Activated T-helper 2 cell treated with anti-CD3 and anti-CD28 coated beads, Interferon-gamma antibody, Interleukin-2, Interleukin-4, amounts not matched to agents 10 μg/mL and 5 μg/mL and 100 μg/mL, durations not matched to agents 14 hours and 24 hours and 36 hours (primary cell): ENCODE measurements around the gene LACTBL1. TPM values are rescaled to one million over a fixed set of nuclear protein-coding genes. Genes with fewer than 3 reads are reported as not detected.
"Not testable (repeated sequence)": the region's sequence is repeated elsewhere in the genome, so short reads cannot be mapped to it uniquely, and the experiment has no call there.

Source experiments
- DNase-seq: peaks from one replicate; pipeline ENCODE4 v3.0.0; 2021; ENCODE audit warnings: low spot score
- H3K27ac Mint-ChIP-seq: one replicate; pipeline ENCODE4 v1.8.0; 2021; ENCODE audit warnings: mixed read lengths
- H3K27me3 Mint-ChIP-seq: one replicate; pipeline ENCODE4 v1.8.0; 2021; ENCODE audit warnings: low read depth, mixed read lengths
- H3K36me3 Mint-ChIP-seq: one replicate; pipeline ENCODE4 v1.8.0; 2021; ENCODE audit warnings: low read depth, mixed read lengths
- H3K4me1 Mint-ChIP-seq: one replicate; pipeline ENCODE4 v1.8.0; 2021; ENCODE audit warnings: low read depth, mixed read lengths
- H3K4me3 Mint-ChIP-seq: one replicate; pipeline ENCODE4 v1.8.0; 2021; ENCODE audit warnings: low read depth, mild to moderate bottlenecking, moderate library complexity, mixed read lengths
- H3K9me3 Mint-ChIP-seq: one replicate; pipeline ENCODE4 v1.8.0; 2021; ENCODE audit warnings: mixed read lengths
- intact Hi-C: fragments of 100-400 bp; cut with micrococcal nuclease; formaldehyde crosslinking; loops from one replicate; pipeline ENCODE4 v1.15.1; 2023
- total RNA-seq: library from RNA; stranded (reverse); gene quantifications from 2 replicates; pipeline ENCODE4 v1.2.3, GENCODE V29; 2022

Gene LACTBL1
- total RNA-seq, 1 donor from 2014 or later, result not detected

DNA sequence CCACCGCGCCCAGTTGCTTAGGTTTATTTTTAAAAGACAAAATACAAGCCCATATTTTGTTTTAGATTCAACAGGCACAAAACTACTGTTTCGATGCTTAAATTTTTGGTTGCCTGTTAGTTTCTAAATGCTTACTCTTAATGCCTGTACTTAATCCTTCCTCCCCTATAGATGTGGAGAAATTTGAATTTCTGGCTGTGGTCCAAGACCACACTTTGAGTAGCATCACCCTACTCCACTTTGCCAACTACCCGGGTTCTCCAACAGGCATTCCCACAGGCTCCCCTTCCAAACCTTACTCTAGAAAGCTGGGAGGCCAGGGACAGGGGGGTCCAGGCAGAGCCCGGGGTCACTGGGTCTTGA, 20.0 kb downstream of the LACTBL1 start:
- no peaks in the 10 kb centered on the region for H3K9me3 Mint-ChIP-seq
- no peak for DNase-seq
- H3K27me3 Mint-ChIP-seq, result peaks cover 33% of the 10 kb centered on the region
- H3K4me1 Mint-ChIP-seq, result no peaks in the 10 kb centered on the region
- intact Hi-C loops, result no loop called here
- no peak overlapping the region for H3K4me3 Mint-ChIP-seq
- H3K36me3 Mint-ChIP-seq, result no peaks in the 10 kb centered on the region
- H3K27ac Mint-ChIP-seq, result no peak overlapping the region

DNA sequence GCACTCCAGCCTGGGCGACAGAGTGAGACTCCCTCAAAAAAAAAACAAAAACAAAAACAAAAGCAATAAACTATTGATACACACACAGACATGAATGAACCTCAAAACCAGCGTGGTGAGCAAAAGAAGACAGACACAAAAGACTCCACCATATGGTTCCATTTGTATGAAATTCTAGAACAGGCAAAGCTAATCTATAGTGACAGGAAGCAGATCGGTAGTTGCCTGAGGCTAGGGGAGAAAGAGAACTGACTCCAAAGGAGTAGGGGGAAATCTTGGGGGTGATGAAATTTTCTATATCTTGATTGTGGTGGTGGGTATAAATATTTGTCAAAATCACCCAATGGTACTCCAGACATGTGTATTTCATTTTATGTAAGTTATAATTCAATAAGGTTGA, 20.9 kb downstream of the LACTBL1 start:
- intact Hi-C loops, result no loop called here
- Mint-ChIP-seq H3K4me3 (no peak overlapping the region), H3K9me3 (no peaks in the 10 kb centered on the region), H3K27me3 (peaks cover 33% of the 10 kb centered on the region), H3K27ac (no peak overlapping the region), H3K4me1 (no peaks in the 10 kb centered on the region), H3K36me3 (no peaks in the 10 kb centered on the region)
- no peak for DNase-seq

DNA sequence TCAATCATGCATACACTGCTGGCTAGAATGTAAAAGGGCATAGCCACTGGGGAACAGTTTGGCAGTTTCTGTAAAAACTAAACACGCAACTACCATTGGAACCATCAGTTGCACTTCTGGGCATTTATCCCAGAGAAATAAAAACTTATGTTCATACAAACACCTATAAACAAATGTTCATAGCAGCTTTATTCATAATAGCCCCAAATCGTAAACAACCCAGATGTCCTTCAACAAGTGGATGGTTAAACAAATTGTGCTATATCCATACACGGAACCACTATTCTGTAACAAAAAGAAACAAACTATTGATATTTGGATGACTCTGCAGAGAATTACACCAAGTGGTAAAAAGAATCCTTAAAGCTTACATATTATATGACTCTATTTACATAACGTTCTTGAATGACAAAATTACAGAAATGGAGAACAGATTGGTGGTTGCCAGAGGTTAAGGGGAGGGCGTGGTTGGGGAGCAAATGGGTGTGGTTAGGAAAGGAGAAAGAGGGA, 22.8 kb downstream of the LACTBL1 start:
- no peak for DNase-seq
- peaks cover 28% of the 10 kb centered on the region for H3K27me3 Mint-ChIP-seq
- H3K4me3 Mint-ChIP-seq, result no peak overlapping the region

DNA sequence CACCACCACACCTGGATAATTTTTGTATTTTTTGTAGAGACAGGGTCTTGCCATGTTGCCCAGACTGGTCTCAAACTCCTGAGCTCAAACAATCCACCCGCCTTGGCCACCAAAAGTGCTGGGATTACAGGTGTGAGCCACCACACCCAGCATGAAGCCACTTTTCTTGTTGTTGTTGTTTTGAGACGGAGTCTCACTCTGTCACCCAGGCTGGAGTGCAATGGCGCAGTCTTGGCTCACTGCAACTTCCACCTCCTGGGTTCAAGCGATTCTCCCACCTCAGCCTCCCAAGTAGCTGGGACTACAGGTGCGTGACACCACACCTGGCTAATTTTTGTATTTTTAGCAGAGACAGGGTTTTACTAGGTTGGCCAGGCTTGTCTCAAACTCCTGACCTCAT, 27.5 kb downstream of the LACTBL1 start:
- H3K4me3 Mint-ChIP-seq, intact Hi-C loops, DNase-seq, H3K27me3 Mint-ChIP-seq, H3K36me3 Mint-ChIP-seq, H3K27ac Mint-ChIP-seq, H3K4me1 Mint-ChIP-seq: not testable (repeated sequence)
- H3K9me3 Mint-ChIP-seq, result peaks cover 12% of the 10 kb centered on the region

More for the DNA sequence above, 22.8 kb downstream of the LACTBL1 start:
- intact Hi-C loops, result no loop called here
- H3K4me1 Mint-ChIP-seq, result no peaks in the 10 kb centered on the region
- H3K27ac Mint-ChIP-seq, result no peak overlapping the region
- H3K9me3 Mint-ChIP-seq, result no peaks in the 10 kb centered on the region
- no peaks in the 10 kb centered on the region for H3K36me3 Mint-ChIP-seq

DNA sequence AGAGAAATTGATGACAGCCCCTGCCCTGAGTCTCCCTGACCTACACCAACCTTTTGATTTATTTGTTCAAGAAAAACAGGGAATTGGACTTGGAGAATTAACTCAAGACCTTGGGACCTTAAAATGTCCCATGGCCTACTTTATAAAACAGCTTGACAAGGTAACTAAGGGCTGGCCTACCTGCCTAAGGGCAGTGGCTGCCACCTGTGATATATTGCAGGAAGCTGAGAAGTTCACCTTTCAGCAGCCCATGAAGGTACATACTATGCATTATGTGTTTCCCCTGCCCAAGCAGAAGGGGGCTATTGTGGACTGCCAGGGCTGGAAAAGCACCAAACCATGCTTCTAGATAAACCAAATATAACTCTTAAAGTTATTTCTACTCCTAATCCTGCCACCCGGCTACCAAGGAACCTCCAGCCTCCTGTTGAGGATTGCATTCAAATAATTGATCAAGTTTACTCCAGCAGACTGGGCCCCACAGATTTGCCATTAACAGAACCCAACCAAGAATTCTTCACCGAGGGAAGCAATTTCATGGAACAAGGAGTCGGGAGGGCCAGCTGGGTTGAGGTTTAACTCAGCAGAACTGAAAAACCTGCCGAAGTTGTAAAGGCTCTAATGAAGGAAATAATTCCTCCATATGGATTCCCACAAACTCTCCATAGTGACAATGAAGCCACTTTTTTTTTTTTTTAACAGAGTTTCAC, 28.2 kb downstream of the LACTBL1 start:
- Mint-ChIP-seq H3K9me3 (peaks cover 12% of the 10 kb centered on the region), H3K4me3 (no peak overlapping the region), H3K27me3 (peaks cover 8% of the 10 kb centered on the region), H3K36me3 (no peaks in the 10 kb centered on the region), H3K4me1 (no peaks in the 10 kb centered on the region), H3K27ac (no peak overlapping the region)
- intact Hi-C loops, result no loop called here
- no peak for DNase-seq

GRCh38 chr1:22941257-22941656, 31.4 kb downstream of the LACTBL1 start:
- no peaks in the 10 kb centered on the region for H3K4me1 Mint-ChIP-seq
- peaks cover 12% of the 10 kb centered on the region for H3K9me3 Mint-ChIP-seq
- no peaks in the 10 kb centered on the region for H3K27me3 Mint-ChIP-seq
- no peak for DNase-seq
- intact Hi-C loops, result no loop called here
- H3K27ac Mint-ChIP-seq, result no peak overlapping the region
- H3K36me3 Mint-ChIP-seq, result no peaks in the 10 kb centered on the region
- H3K4me3 Mint-ChIP-seq, result no peak overlapping the region

DNA sequence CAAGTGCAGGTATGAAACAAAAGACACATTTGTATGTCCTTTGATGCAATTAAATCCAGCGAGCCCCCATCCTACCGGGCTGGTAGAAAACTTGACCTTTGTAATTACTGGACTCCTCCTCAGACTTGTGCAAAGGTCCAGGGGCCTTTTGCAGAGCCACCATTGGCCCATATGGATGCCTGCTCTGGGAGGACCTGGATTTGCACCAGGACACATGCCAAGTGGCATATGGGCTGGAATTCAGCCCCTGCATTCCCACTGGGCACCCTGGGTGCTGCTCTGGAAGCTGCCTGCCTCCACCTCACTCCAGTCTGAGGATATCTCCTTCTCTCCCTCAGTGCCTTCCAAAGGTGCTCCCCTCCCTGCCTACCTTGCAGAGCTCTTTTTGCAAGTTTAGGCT, 36.0 kb downstream of the LACTBL1 start:
- Mint-ChIP-seq H3K4me3 (no peak overlapping the region), H3K27ac (no peak overlapping the region), H3K4me1 (no peaks in the 10 kb centered on the region), H3K9me3 (peaks cover 12% of the 10 kb centered on the region), H3K27me3 (no peaks in the 10 kb centered on the region), H3K36me3 (no peaks in the 10 kb centered on the region)
- intact Hi-C loops, result no loop called here
- no peak for DNase-seq

GRCh38 chr1:22935433-22935832, 37.2 kb downstream of the LACTBL1 start:
- intact Hi-C loops, result no loop called here
- no peaks in the 10 kb centered on the region for H3K4me1 Mint-ChIP-seq
- peaks cover 3% of the 10 kb centered on the region for H3K9me3 Mint-ChIP-seq
- no peak overlapping the region for H3K27ac Mint-ChIP-seq
- no peak overlapping the region for H3K4me3 Mint-ChIP-seq
- DNase-seq, result no peak
- no peaks in the 10 kb centered on the region for H3K36me3 Mint-ChIP-seq
- no peaks in the 10 kb centered on the region for H3K27me3 Mint-ChIP-seq

DNA sequence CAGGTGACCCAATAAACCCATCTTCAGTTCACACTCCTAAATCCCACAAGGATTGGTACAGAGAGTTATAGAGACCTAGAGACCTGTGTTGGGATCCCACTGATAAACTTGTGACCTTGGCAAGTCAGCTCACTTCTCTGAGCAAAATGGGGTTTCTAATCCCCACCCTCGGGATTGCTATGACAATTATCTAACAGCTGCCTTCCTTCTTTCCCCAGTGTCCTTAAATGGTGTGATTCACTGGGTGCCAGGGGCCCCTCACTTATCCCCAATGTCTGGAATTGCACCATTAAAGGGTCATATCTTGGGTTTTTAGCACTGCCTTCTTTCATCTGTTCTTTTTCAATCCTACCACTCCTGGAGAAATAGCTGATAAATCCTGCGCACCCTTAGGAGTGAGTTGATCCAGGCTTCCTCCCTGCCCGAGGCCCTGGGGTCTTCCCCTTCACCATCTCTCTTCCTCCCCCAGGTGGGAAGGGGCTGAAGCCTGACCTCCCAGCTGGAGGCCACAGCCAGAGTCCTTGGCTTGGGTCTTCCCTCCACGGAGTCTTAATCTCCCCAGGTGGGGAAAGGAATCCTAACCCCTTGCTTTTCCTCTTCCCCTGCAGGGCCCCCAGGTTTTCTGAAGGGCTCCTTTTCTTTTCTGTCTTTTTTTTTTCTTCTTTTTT, 39.7 kb downstream of the LACTBL1 start:
- intact Hi-C loops, result no loop called here
- H3K9me3 Mint-ChIP-seq, result no peaks in the 10 kb centered on the region
- H3K4me1 Mint-ChIP-seq, result no peaks in the 10 kb centered on the region
- no peak for DNase-seq
- peaks cover 1% of the 10 kb centered on the region for H3K27me3 Mint-ChIP-seq
- no peak overlapping the region for H3K4me3 Mint-ChIP-seq
- H3K27ac Mint-ChIP-seq, result no peak overlapping the region
- H3K36me3 Mint-ChIP-seq, result no peaks in the 10 kb centered on the region

DNA sequence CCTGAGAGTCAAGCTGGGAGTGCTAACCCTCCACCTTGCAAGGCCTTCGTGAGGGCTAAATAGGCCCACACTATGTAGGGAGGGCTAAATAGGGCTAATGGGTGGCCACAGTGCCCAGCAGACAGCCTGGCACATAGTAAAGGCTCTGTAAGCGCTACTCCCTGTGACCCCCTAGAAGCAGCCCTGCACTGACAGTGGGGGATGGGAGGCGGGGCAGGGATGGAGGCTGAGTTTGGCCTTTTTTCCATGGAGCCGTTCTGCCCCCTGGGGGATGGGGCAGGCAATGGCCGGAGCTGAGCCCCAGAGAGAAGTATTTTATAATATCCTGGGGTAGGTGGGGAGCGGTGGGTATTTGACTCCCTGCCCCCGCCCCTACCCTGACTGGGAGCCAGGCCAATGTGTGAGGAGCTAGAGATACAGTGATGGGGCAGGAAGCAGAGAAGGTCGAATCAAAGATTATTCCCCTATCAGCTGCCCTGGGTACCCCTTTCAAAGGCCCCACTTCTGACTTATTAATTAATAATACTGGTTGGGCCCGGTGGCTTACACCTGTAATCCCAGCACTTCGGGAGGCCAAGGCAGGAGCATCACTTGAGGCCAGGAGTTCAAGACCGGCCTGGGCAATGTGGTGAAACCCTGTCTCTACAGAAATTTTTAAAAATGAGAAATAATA, 42.3 kb downstream of the LACTBL1 start:
- no peaks in the 10 kb centered on the region for H3K9me3 Mint-ChIP-seq

GRCh38 chr1:22925111-22925510, 47.6 kb downstream of the LACTBL1 start:
- no peak overlapping the region for H3K4me3 Mint-ChIP-seq

More for the DNA sequence above, 42.3 kb downstream of the LACTBL1 start:
- Mint-ChIP-seq H3K36me3 (no peaks in the 10 kb centered on the region), H3K27me3 (peaks cover 1% of the 10 kb centered on the region), H3K4me1 (no peaks in the 10 kb centered on the region), H3K27ac (no peak overlapping the region), H3K4me3 (no peak overlapping the region)
- intact Hi-C loops, result no loop called here
- DNase-seq, result no peak

GRCh38 chr1:22922640-22923039, 50.0 kb downstream of the LACTBL1 start:
- H3K27me3 Mint-ChIP-seq, result no peaks in the 10 kb centered on the region

More at GRCh38 chr1:22925111-22925510, 47.6 kb downstream of the LACTBL1 start:
- Mint-ChIP-seq H3K36me3 (no peaks in the 10 kb centered on the region), H3K9me3 (no peaks in the 10 kb centered on the region), H3K4me1 (no peaks in the 10 kb centered on the region), H3K27ac (no peak overlapping the region), H3K27me3 (peaks cover 1% of the 10 kb centered on the region)
- intact Hi-C loops, result no loop called here
- DNase-seq, result no peak

More at GRCh38 chr1:22922640-22923039, 50.0 kb downstream of the LACTBL1 start:
- Mint-ChIP-seq H3K36me3 (no peaks in the 10 kb centered on the region), H3K27ac (no peak overlapping the region), H3K4me1 (no peaks in the 10 kb centered on the region), H3K9me3 (no peaks in the 10 kb centered on the region), H3K4me3 (no peak overlapping the region)
- intact Hi-C loops, result no loop called here
- no peak for DNase-seq
